HCT116 (cell line): ENCODE data around the gene NACC2. TPM values are rescaled to one million over a fixed set of nuclear protein-coding genes. Genes with fewer than 3 reads are reported as not detected.

Experiments
- ATAC-seq: fragments of 200-7000 bp; cut with Tn5 transposase; 2 replicates; pipeline ENCODE4 v1.9.1; 2020; ENCODE audit warnings: mild to moderate bottlenecking, moderate library complexity
- BruUV-seq: library from RNA; stranded (reverse); fragments of 400-500 nt; replicated peaks from 2 replicates; lab custom pipeline; 2021; lab: Mats Ljungman, UMichigan
- CTCF ChIA-PET: fragments of 300-600 bp; sonication (Branson Sonifier 250); formaldehyde crosslinking; loops from one replicate; lab custom pipeline; 2021; ENCODE audit warnings: antibody characterized with exemption; lab: Charles Lee
- POLR2A ChIA-PET: fragments of 300-600, 350-600 bp; sonication (Branson Sonifier 250); formaldehyde crosslinking; loops from one replicate; lab custom pipeline; 2021; ENCODE audit warnings: antibody characterized with exemption; lab: Charles Lee
- RAD21 ChIA-PET, 2 experiments: fragments of 300-600 bp; sonication (Branson Sonifier 250); formaldehyde crosslinking; loops; one replicate each; lab custom pipeline; 2023; ENCODE audit warnings: low total read pairs in 2 of 2; ENCODE audit not compliant: uncharacterized antibody in 2 of 2, unreplicated experiment in 2 of 2, low non-redundant PET in 1 of 2; lab: Charles Lee
- DNase-seq: peaks from one replicate; pipeline ENCODE4 v3.0.0-alpha.2; 2010; ENCODE audit warnings: low read depth, low spot score
- H2AFZ ChIP-seq: fragments of 200-600 bp; shearing (Covaris generic), sonication (generic); 2 replicates; pipeline ENCODE4 v1.6.1; 2017; ENCODE audit warnings: low read depth, mixed run types, mixed read lengths, antibody characterized with exemption, low read length; ENCODE audit not compliant: poor library complexity, severe bottlenecking
- H3K27ac ChIP-seq: 2 replicates; pipeline ENCODE4 v1.5.1; 2012; ENCODE audit warnings: low read depth, low read length
- H3K27me3 ChIP-seq: fragments of 200-600 bp; sonication (generic); 2 replicates; pipeline ENCODE4 v1.6.1; 2016; ENCODE audit warnings: mixed run types, low read length, mixed read lengths; ENCODE audit not compliant: insufficient read depth
- H3K36me3 ChIP-seq, 2 experiments: fragments of 200-500 bp in 1 of 2; fragments of 200-600 bp in 1 of 2; sonication (Bioruptor generic) in 1 of 2; sonication (generic) in 1 of 2; 2 replicates each; pipeline versions ENCODE4 v1.5.1 to v1.6.1; 2014 to 2016; ENCODE audit warnings: low read length in 2 of 2, inconsistent platforms in 1 of 2, mixed read lengths in 1 of 2, mixed run types in 1 of 2; ENCODE audit not compliant: insufficient read depth in 2 of 2, control insufficient read depth in 1 of 2
- H3K4me1 ChIP-seq, 2 experiments: fragments of 200-600 bp in 1 of 2; sonication (generic) in 1 of 2; 2 replicates each; pipeline versions ENCODE4 v1.5.1 to v1.6.1; 2012 to 2017; ENCODE audit warnings: low read length in 2 of 2, inconsistent platforms in 1 of 2, mild to moderate bottlenecking in 1 of 2, mixed read lengths in 1 of 2, mixed run types in 1 of 2, moderate library complexity in 1 of 2; ENCODE audit not compliant: insufficient read depth in 2 of 2, control insufficient read depth in 1 of 2
- H3K4me2 ChIP-seq: fragments of 200-600 bp; sonication (generic); 2 replicates; pipeline ENCODE4 v1.6.1; 2017; ENCODE audit warnings: mixed run types, low read length, mixed read lengths
- H3K4me3 ChIP-seq, 2 experiments: fragments of 200-600 bp in 1 of 2; sonication (generic) in 1 of 2; replicated peaks in 1 of 2; 2 replicates each; pipeline ENCODE4 v1.5.1; 2011 to 2016; ENCODE audit warnings: low read length in 2 of 2, control low read depth in 1 of 2, low read depth in 1 of 2, mild to moderate bottlenecking in 1 of 2, mixed read lengths in 1 of 2, mixed run types in 1 of 2
- H3K79me2 ChIP-seq: fragments of 200-600 bp; sonication (generic); 2 replicates; pipeline ENCODE4 v1.6.1; 2017; ENCODE audit warnings: mild to moderate bottlenecking, mixed run types, low read length, moderate library complexity, mixed read lengths; ENCODE audit not compliant: insufficient read depth
- H3K9ac ChIP-seq: fragments of 200-600 bp; sonication (generic); 2 replicates; pipeline ENCODE4 v1.6.1; 2016; ENCODE audit warnings: low read length, mixed read lengths
- H3K9me2 ChIP-seq: fragments of 200-600 bp; sonication (generic), shearing (Covaris generic); 2 replicates; pipeline ENCODE4 v1.6.1; 2017; ENCODE audit warnings: mixed run types, mild to moderate bottlenecking, moderate library complexity; ENCODE audit not compliant: insufficient read depth
- H3K9me3 ChIP-seq, 2 experiments: fragments of 200-500 bp in 1 of 2; fragments of 200-600 bp in 1 of 2; sonication (Bioruptor generic) in 1 of 2; sonication (generic) in 1 of 2; 2 replicates each; pipeline ENCODE4 v1.6.1; 2014 to 2017; ENCODE audit warnings: low read length in 2 of 2, mixed read lengths in 2 of 2, inconsistent platforms in 1 of 2, low read depth in 1 of 2, mild to moderate bottlenecking in 1 of 2, mixed run types in 1 of 2, moderate library complexity in 1 of 2; ENCODE audit not compliant: control insufficient read depth in 1 of 2, insufficient read depth in 1 of 2
- H4K20me1 ChIP-seq: fragments of 200-600 bp; sonication (generic), shearing (Covaris generic); 2 replicates; pipeline ENCODE4 v1.6.1; 2017; ENCODE audit warnings: mixed run types, mild to moderate bottlenecking, moderate library complexity; ENCODE audit not compliant: insufficient read depth
- ATF3 ChIP-seq: IDR thresholded peaks from 2 replicates; pipeline ENCODE4 v1.6.1; 2012
- CTCF ChIP-seq, 3 experiments: fragments of 200-600 bp in 1 of 3; sonication (generic) in 1 of 3; IDR thresholded peaks in 2 of 3; conservative IDR thresholded peaks in 1 of 3; 2 replicates each; pipeline ENCODE4 v1.5.1; 2012 to 2017; ENCODE audit warnings: low read depth in 2 of 3, low read length in 2 of 3, antibody characterized with exemption in 1 of 3, borderline replicate concordance in 1 of 3, control low read depth in 1 of 3, mild to moderate bottlenecking in 1 of 3, mixed read lengths in 1 of 3, mixed run types in 1 of 3, moderate library complexity in 1 of 3; ENCODE audit not compliant: insufficient read depth in 1 of 3
- EGR1 ChIP-seq: IDR thresholded peaks from 2 replicates; pipeline ENCODE4 v1.6.1; 2012; ENCODE audit warnings: low read depth
- ELF1 ChIP-seq: IDR thresholded peaks from 2 replicates; pipeline ENCODE4 v1.6.1; 2012; ENCODE audit warnings: low read depth, borderline replicate concordance
- EZH2 ChIP-seq: fragments of 200-600 bp; sonication (generic); IDR thresholded peaks from 2 replicates; pipeline ENCODE4 v1.6.1; 2017; ENCODE audit warnings: antibody characterized with exemption, mixed run types
- FOSL1 ChIP-seq: IDR thresholded peaks from 2 replicates; pipeline ENCODE4 v1.6.1; 2012; ENCODE audit warnings: low read depth
- JUND ChIP-seq: IDR thresholded peaks from 2 replicates; pipeline ENCODE4 v1.6.1; 2012
- MAX ChIP-seq: IDR thresholded peaks from 2 replicates; pipeline ENCODE4 v1.6.1; 2012
- POLR2A ChIP-seq: IDR thresholded peaks from 2 replicates; pipeline ENCODE4 v1.7.0; 2011; ENCODE audit warnings: borderline replicate concordance; ENCODE audit not compliant: insufficient read depth, insufficient read length; ENCODE audit errors: extremely low read depth
- POLR2AphosphoS5 ChIP-seq: IDR thresholded peaks from 2 replicates; pipeline ENCODE4 v1.6.1; 2011; ENCODE audit warnings: mild to moderate bottlenecking, low read depth, low read length, moderate library complexity
- RAD21 ChIP-seq: IDR thresholded peaks from 2 replicates; pipeline ENCODE4 v1.6.1; 2012; ENCODE audit warnings: low read depth, mild to moderate bottlenecking
- REST ChIP-seq: IDR thresholded peaks from 2 replicates; pipeline ENCODE4 v1.6.1; 2012; ENCODE audit warnings: low read depth
- SIN3A ChIP-seq: IDR thresholded peaks from 2 replicates; pipeline ENCODE4 v1.6.1; 2012; ENCODE audit warnings: low read depth
- SP1 ChIP-seq: IDR thresholded peaks from 2 replicates; pipeline ENCODE4 v1.6.1; 2012; ENCODE audit warnings: low read depth
- TCF7L2 ChIP-seq: IDR thresholded peaks from 2 replicates; pipeline ENCODE4 v1.7.0; 2011; ENCODE audit warnings: borderline replicate concordance, inconsistent platforms; ENCODE audit not compliant: insufficient read depth, insufficient read length; ENCODE audit errors: extremely low read depth
- ZBTB33 ChIP-seq: IDR thresholded peaks from 2 replicates; pipeline ENCODE4 v1.6.1; 2011; ENCODE audit warnings: mild to moderate bottlenecking, low read length, moderate library complexity; ENCODE audit not compliant: insufficient replicate concordance; ENCODE audit errors: extremely low read depth
- intact Hi-C: fragments of 100-400 bp; cut with micrococcal nuclease; formaldehyde crosslinking; loops from 2 replicates; pipeline ENCODE4 v1.10.0; 2022
- total RNA-seq: library from RNA; stranded (reverse); gene quantifications from one replicate; pipeline ENCODE4 v1.2.1, GENCODE V29; 2021; ENCODE audit not compliant: unreplicated experiment

Gene NACC2
- total RNA-seq, 1 experiment from 2014 or later = 27.8 TPM

GRCh38 chr9:136006169-136006568 lies 88.9 kb downstream of the NACC2 start:
- ChIA-PET RAD21 (no interaction called here), CTCF (no interaction called here), POLR2A (no interaction called here)
- Histone ChIP-seq H3K36me3 (no peaks in the 10 kb centered on the region; a peak in 1 of 4 replicates), H3K9me3 (no peaks in the 10 kb centered on the region), H3K9me2 (no peaks in the 10 kb centered on the region), H3K9ac (no peak overlapping the region), H3K79me2 (no peaks in the 10 kb centered on the region), H3K4me2 (no peak overlapping the region), H3K27me3 (no peaks in the 10 kb centered on the region), H3K27ac (no peak overlapping the region), H3K4me3 (no peak overlapping the region), H2AFZ (no peak overlapping the region), H4K20me1 (no peaks in the 10 kb centered on the region), H3K4me1 (peaks cover 9 to 18% of the 10 kb centered on the region in 2 experiments)
- TF ChIP-seq ELF1 = no peak
- TF ChIP-seq ATF3 = no peak
- no peak for TF ChIP-seq FOSL1
- no peak for TF ChIP-seq JUND
- TF ChIP-seq TCF7L2 = no peak
- no peak for TF ChIP-seq RAD21
- TF ChIP-seq REST = no peak
- no peak for TF ChIP-seq ZBTB33
- no peak for TF ChIP-seq EZH2
- no peak for TF ChIP-seq SP1
- no peak for TF ChIP-seq MAX
- TF ChIP-seq POLR2A = no peak
- no peak for TF ChIP-seq EGR1
- no peak for TF ChIP-seq CTCF (IDR thresholded peaks at IDR 0.05 in 2 of 3, conservative IDR thresholded peaks at IDR 0.05 in 1 of 3; ENCODE audit: borderline replicate concordance in 1 of 3, insufficient read depth in 1 of 3, low read depth in 2 of 3, low read length in 2 of 3)
- no peak for TF ChIP-seq SIN3A
- no peak for TF ChIP-seq POLR2AphosphoS5
- intact Hi-C loops = no loop called here
- BruUV-seq = no TSS peak
- DNase-seq (no peak), ATAC-seq (no peak)
